ENCODE data around the gene MARCHF10.

DNA sequence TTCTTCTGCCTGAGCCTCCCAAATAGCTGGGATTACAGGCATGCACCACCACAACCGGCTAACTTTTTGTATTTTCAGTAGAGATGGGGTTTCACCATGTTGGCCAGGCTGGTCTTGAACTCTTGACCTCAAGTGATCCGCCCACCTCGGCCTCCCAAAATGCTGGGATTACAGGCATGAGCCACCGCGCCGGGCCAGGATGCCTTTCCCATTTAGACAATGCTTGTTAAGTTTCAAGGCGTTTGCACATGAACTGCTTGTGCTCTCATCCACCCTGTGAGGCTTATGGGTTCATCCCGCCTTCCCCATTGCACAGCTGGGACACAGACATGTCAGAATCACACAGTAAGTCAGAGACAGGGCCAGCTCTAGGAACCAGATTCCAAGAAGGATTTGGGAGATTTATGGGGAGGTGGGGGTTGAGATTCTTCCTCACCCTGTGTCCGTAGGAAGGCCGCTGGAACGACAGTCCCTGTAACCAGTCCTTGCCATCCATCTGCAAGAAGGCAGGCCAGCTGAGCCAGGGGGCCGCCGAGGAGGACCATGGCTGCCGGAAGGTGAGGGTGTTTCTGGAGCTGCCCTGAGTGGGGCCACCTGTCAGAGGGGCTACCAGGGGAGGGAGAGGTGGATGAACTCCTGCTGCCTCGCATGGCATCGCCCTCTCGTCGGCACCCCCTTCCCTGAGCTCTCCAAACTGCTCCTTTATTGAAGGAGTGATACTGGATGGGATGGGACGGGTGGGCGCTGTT, 134.3 kb downstream of the MARCHF10 start:
- TF ChIP-seq, protein P1, sequence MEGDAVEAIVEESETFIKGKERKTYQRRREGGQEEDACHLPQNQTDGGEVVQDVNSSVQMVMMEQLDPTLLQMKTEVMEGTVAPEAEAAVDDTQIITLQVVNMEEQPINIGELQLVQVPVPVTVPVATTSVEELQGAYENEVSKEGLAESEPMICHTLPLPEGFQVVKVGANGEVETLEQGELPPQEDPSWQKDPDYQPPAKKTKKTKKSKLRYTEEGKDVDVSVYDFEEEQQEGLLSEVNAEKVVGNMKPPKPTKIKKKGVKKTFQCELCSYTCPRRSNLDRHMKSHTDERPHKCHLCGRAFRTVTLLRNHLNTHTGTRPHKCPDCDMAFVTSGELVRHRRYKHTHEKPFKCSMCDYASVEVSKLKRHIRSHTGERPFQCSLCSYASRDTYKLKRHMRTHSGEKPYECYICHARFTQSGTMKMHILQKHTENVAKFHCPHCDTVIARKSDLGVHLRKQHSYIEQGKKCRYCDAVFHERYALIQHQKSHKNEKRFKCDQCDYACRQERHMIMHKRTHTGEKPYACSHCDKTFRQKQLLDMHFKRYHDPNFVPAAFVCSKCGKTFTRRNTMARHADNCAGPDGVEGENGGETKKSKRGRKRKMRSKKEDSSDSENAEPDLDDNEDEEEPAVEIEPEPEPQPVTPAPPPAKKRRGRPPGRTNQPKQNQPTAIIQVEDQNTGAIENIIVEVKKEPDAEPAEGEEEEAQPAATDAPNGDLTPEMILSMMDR (IDR thresholded peaks at IDR 0.05; ENCODE audit: extremely low read depth in 1 of 2, insufficient read depth in 1 of 2, low read depth in 1 of 2, low read length in 2 of 2): no peak
- TF ChIP-seq POLR2A (IDR thresholded peaks at IDR 0.05; ENCODE audit: low read depth, low read length): no peak
- no peak for TF ChIP-seq EZH2 (IDR thresholded peaks at IDR 0.05; ENCODE audit: borderline replicate concordance, low read depth, low read length, severe bottlenecking)
